Suprapubic skin (tissue), 4 donors: ENCODE data around the gene DCAF15.
"Not testable (repeated sequence)": the region's sequence is repeated elsewhere in the genome, so short reads cannot be mapped to it uniquely, and the experiment has no call there.

Experiments used
- CTCF ChIP-seq, 2 donors: fragments of 200-600 bp in 1 of 2; fragments of 450-650 bp in 1 of 2; sonication (generic) in 1 of 2; IDR thresholded peaks; one replicate each; pipeline ENCODE4 v1.5.1; 2016 to 2019; ENCODE audit warnings: antibody characterized with exemption in 2 of 2, mild to moderate bottlenecking in 1 of 2, moderate library complexity in 1 of 2
- EP300 ChIP-seq: sonication (generic); formaldehyde crosslinking; IDR thresholded peaks from one replicate; pipeline ENCODE4 v1.6.1; 2017; ENCODE audit warnings: antibody characterized with exemption
- POLR2A ChIP-seq, 2 donors: fragments of 450-650 bp; IDR thresholded peaks; one replicate each; pipeline ENCODE4 v1.6.1; 2017; ENCODE audit warnings: antibody characterized with exemption in 2 of 2, mild to moderate bottlenecking in 2 of 2, moderate library complexity in 2 of 2
- POLR2AphosphoS5 ChIP-seq, 3 donors: sonication (generic); formaldehyde crosslinking; IDR thresholded peaks; one replicate each; pipeline ENCODE4 v1.6.1; 2017; ENCODE audit warnings: antibody characterized with exemption in 3 of 3

GRCh38 chr19:13922118-13922517, 30.2 kb upstream of the DCAF15 start:
- TF ChIP-seq CTCF (IDR thresholded peaks at IDR 0.05); EP300; POLR2A (IDR thresholded peaks at IDR 0.05); POLR2AphosphoS5 (IDR thresholded peaks at IDR 0.05): not testable (repeated sequence)
